ENCODE data around the gene SP110.

DNA sequence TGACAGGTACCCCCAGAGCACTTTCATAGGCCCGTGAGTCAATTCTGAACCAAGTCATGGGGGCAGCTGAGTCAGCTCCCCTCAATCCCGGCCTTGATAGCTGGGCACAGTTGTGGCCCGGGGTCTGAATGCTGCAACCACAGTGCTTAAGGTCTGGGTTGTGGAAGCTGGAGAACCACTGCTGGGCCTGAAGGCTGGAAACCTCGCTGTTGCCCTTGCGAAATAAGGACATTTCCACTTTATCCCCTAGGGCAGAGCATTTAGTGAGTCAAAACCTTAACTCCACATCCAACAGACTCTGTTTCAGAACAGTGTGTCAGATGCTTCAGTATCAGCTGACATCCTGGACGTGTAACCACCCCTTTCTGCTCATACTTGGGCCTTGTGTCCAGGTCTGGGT lies 58.6 kb downstream of the SP110 start:
- TF ChIP-seq ZEB2 (tag by site-specific recombination; IDR thresholded peaks at IDR 0.05) (no peak), INSM2 (tag by site-specific recombination; IDR thresholded peaks at IDR 0.05) (no peak), ZSCAN18 (tag by site-specific recombination; IDR thresholded peaks at IDR 0.05) (no peak), ZNF747 (tag by site-specific recombination; IDR thresholded peaks at IDR 0.05) (no peak), AEBP2 (tag by site-specific recombination; IDR thresholded peaks at IDR 0.05; ENCODE audit: borderline replicate concordance) (no peak), ZNF610 (tag by site-specific recombination; IDR thresholded peaks at IDR 0.05; ENCODE audit: borderline replicate concordance) (no peak), GLI4 (tag by site-specific recombination; IDR thresholded peaks at IDR 0.05) (no peak), ZNF19 (tag by site-specific recombination; IDR thresholded peaks at IDR 0.05; ENCODE audit: low read depth) (no peak), ZNF114 (tag by site-specific recombination; IDR thresholded peaks at IDR 0.05) (no peak), ZNF670 (tag by site-specific recombination; IDR thresholded peaks at IDR 0.05; ENCODE audit: low read depth) (no peak)
- TF ChIP-seq, protein P1, sequence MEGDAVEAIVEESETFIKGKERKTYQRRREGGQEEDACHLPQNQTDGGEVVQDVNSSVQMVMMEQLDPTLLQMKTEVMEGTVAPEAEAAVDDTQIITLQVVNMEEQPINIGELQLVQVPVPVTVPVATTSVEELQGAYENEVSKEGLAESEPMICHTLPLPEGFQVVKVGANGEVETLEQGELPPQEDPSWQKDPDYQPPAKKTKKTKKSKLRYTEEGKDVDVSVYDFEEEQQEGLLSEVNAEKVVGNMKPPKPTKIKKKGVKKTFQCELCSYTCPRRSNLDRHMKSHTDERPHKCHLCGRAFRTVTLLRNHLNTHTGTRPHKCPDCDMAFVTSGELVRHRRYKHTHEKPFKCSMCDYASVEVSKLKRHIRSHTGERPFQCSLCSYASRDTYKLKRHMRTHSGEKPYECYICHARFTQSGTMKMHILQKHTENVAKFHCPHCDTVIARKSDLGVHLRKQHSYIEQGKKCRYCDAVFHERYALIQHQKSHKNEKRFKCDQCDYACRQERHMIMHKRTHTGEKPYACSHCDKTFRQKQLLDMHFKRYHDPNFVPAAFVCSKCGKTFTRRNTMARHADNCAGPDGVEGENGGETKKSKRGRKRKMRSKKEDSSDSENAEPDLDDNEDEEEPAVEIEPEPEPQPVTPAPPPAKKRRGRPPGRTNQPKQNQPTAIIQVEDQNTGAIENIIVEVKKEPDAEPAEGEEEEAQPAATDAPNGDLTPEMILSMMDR (tag by site-specific recombination; IDR thresholded peaks at IDR 0.05): no peak
- TF ChIP-seq, protein P2, sequence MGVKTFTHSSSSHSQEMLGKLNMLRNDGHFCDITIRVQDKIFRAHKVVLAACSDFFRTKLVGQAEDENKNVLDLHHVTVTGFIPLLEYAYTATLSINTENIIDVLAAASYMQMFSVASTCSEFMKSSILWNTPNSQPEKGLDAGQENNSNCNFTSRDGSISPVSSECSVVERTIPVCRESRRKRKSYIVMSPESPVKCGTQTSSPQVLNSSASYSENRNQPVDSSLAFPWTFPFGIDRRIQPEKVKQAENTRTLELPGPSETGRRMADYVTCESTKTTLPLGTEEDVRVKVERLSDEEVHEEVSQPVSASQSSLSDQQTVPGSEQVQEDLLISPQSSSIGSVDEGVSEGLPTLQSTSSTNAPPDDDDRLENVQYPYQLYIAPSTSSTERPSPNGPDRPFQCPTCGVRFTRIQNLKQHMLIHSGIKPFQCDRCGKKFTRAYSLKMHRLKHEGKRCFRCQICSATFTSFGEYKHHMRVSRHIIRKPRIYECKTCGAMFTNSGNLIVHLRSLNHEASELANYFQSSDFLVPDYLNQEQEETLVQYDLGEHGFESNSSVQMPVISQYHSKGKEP (tag by site-specific recombination; IDR thresholded peaks at IDR 0.05): no peak

All from HEK293 (cell line).